Measurements from ENCODE around the gene NUP43.
"Not testable (repeated sequence)": the region's sequence is repeated elsewhere in the genome, so short reads cannot be mapped to it uniquely, and the experiment has no call there.

Gene NUP43

DNA sequence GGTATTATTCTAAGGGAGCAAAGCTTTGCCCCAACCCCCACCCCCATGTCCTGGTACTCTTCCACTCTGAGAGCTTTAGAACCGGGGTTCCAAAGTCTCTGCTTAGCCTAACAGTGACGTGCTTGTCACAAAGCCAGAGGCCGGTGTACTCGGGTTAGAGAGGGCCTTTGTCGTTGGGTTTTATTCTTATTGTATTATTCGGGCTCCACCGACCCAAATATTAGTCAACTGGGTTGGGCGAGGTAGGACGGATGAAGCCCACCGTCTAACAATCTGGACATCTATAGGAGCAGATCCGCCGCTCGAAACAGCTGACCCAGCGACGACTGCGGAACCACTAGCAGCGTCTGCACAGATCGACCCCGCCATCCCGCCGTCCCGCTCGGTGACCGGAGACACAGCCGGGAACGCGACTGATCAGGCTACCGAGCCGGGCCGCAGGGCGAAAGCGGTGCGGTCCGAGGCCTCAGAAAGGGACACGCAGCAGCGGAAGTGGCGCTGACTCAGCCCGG, 2.8 kb upstream of the NUP43 start:
- DNase-seq (ENCODE audit: low spot score): not testable (repeated sequence)

DNA sequence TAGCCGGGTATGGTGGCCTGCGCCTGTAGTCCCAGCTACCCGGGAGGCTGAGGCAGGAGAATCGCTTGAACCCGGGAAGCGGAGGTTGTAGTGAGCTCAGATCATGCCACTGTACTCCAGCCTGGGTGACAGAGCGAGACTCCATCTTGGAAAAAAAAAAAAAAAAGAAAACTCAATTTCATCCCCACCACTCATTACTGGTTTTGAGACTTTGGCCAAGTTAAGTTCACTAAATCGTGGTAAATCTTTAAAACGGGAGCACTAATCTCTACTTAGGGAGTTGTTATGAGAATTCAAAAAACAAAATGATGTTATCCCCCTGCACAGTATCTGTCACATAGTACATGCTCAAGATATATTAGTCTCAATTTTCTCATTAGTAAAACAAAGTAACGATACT, 1.1 kb downstream of the NUP43 start:
- DNase-seq (ENCODE audit: low spot score): not testable (repeated sequence)

DNA sequence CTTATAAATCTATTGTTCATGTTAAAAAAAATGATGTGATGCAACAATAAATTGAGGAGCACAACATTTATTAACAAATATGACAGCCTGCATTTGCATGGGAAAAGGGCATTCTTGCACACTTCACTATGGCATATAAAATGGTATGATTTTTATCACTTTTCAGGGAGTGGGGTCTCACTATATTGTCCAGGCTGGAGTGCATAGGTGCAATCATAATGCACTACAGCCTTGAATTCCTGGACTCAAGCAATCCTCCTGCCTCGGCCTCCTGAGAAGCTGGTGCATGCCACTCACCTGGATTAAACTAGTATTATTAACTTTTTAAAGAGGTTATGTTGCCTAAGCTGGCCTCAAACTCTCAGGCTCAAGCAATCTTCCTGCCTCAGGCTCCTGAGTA, 11.4 kb downstream of the NUP43 start:
- no peak for DNase-seq (ENCODE audit: low spot score)

DNA sequence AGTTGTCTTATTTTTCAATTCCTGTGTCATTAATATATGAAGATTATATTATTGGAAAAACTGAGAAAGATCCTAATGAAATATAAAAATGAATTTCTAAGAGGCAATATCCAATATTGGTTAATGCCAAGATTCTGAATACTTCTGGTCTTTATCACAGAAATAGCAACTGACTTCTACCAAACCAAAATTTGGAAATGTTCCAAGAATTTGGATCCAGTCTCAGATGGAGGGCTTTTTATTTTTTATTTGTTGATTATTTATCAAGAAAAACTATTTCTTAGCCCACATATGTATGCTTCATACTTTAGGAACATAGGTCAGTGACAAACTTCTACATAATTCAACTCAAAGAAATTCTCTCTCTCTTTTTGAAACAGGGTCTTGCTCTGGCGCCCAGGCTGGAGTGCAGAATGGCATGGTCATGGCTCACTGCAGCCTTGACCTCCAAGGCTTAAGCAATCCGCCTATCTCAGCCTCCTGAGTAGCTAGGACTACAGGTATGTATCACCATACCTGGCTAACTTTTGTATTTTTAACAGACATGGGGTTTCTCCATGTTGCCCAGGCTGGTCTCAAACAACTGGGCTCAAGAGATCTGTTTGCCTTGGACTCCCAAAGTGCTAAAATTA, 13.1 kb downstream of the NUP43 start:
- DNase-seq (ENCODE audit: low spot score): no peak

DNA sequence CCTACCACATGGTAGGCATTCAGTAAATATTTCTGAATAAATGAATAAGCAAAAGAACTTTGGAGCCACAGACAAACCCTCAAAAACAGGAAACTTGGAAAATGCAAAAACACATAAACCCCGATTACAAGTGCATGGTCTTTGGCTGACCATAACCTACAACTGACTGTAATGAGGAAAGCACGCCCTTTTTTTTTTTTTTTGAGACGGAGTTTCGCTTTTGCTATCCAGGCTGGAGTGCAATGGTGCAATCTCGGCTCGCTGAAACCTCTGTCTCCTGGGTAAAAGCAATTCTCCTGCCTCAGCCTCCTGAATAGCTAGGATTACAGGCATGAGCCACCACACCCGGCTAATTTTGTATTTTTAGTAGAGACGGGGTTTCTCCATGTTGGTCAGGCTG, 16.5 kb downstream of the NUP43 start:
- DNase-seq (ENCODE audit: low spot score): no peak

DNA sequence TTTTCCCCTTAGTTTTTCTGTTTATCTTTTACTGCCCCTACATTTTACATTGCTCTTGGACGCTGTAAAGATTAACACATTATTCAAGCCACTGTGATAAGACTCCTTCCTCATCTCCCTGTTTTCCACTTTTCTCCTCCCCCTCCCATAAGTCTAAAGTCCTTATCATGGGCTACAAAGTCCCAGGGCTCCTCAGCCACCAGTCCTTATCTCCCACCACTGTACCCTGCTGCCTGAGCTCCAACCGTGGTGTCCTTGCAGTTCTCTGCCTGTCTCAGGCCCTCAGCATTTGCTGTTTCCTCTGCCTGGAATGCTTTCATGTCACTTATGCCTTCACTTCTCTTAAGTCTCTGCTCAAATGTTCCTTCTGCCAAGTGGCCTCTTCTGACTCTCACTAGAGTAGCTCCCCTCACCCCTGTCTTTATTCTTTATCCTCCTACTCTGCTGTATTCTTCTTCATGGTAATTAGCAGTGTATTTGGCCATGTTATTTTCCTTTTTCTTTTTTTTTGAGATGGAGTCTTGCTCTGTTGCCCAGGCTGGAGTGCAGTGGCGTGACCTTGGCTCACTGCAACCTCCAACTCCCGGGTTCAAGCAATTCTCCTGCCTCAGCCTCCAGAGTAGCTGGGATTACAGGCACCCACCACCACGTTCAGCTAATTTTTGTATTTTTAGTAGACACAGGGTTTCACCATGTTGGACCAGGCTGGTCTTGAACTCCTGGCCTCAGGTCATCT, 17.7 kb downstream of the NUP43 start:
- DNase-seq (ENCODE audit: low spot score): no peak

DNA sequence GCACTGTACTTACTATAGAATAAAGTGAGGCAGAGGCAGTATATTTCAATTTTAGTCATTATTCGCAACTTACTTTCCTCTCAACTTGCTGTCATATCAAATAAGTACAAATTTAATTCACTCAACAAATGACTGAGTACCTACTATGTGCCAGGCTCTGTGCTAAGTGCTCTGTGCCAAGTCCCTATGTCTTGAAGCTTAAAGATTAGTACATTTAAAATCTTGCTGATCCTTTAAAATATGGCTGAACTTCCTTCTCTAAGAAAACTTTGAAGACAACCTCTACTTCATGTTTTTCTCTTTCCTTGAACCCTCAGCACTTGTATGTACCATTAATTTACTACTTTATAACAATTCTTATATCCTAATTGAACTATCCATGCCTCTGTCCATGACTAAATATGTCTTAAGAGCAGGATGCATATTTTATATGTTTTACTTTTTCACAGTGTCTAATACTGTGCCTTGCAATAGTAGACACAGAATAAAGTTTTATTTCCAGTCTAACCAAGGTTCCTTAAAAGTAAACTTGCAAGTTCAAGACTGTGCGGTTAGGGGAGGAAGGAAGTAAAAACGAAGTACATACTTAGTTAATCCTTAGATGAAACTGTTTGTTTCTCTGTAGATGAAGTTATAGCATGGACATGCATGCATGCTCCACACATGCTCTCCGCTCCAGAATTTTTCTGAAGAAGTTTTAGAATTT, 18.4 kb downstream of the NUP43 start:
- no peak for DNase-seq (ENCODE audit: low spot score)

DNA sequence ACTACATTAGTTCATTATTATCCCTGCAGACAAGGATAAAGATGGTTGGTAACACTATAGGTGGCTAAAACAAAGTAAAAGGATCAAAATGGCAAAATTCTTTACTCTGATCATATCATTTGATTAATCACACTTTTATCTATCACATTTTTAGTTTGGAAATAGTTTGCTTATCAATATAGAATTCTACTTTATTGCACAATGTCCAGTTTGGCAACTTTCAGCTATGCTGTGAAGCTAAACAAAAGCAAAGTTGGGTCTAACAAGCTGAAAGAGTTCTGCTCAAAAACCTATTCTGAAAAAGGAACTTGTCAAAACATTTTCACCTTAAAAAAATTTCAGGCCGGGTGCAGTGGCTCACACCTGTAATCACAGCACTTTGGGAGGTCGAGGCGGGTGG, 20.5 kb downstream of the NUP43 start:
- no peak for DNase-seq (ENCODE audit: low spot score)

DNA sequence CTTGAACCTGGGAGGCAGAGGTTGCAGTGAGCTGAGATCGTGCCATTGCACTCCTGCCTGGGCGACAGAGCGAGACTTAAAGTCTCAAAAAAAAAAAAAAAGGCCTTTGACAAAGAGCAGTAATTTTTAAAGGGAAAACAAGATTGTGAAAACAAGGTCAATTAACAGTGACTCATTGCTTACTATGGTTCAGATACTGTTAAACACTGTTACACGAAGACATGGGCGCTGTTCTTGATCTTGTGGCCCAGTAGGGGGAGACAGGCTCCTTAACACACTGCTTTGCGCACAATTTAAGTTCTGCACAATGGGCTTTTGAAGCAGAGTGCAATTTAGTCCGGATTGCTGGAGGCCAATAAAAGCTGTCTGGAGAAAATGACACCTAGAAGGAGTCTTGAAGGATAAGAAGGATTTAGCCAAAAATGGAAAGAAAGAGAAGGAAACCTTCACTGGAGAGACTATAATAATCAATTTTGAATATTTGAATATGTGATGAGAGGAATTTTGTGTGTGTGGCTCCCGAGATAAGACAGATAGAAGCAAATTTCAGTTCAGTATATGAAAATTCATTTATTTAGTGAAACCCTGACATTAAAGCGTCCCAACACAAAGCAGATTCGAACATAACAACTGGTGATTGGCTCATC, 22.4 kb downstream of the NUP43 start:
- peak; percentile 82 for DNase-seq (ENCODE audit: low spot score)

DNA sequence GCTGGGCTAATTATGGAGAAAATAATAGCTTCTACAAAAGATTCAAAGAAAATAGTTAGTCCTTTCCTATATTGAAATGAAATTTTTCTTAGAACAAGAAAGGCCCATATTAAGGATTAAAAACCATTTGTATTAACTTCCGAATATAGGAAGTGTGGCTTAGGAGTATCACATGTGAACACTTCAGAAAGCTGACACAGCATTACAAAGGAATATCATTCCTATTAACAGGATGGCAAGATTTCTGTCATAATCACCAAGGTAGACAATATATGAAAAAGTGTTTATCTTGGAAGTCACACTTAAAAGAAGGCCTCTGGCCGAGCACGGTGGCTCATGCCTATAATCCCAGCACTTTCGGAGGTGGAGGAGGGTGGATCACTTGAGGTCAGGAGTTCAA, 23.1 kb downstream of the NUP43 start:
- DNase-seq (ENCODE audit: low spot score): no peak

DNA sequence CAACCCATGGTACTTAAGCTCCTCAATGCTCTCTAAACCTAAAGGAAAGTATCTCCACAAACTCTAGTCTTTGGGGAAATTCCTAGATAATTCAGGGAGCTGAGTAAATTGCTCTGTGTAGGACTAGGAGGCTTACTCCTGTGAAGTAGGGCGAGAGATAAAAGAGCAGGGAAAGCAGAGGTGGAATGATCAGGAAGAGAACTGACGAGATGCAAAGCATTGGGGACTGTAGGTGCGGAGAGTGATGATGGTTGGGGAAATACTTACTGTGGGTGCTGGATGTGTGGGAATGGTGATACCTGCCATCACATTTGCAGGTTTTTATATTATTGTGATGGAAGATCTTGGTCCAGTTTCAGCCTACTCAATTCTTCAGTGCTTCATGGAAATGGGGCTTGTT, 26.8 kb downstream of the NUP43 start:
- no peak for DNase-seq (ENCODE audit: low spot score)

DNA sequence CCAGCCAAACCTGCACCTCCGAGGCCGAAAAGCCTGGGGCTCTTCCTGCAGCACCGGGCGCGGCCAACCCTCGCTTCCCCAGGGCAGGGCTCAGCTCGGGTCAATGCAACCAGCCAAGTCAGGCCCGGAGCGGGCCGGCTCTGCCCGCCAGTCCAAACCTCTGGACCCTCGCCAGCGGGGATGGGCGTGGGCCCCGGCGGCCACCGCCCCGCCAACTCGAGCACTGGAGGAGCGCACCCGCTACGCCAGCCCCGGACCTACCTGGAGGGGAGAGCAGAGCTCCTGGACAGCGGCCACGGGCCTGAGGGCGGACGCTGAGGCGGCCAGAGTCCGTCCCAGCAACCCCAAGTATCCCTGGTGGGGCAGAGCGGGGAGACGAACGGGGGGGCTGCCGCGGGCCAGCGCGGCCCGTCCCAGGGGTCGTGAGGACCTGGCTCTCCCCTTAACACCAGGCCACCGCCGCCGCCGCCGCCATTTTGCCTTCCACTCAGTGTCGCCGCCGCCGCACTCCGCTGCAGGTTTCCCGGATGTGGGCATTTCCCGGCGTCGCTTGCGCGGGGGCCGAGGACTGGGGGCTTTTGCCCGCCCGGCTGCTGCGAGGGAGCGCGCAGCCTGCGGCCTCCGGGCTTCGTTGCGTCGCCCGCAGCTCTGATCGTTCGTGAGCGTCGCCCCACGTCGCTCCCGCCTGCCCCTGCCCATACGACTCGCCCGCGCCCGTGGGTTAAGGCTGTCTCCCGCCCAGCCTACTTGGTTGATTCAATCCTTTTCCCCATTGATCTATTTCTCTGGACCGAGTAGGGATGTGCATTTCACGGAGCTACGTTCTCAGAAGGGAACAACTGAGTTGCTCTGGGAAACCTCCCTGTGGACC, 28.5 kb downstream of the NUP43 start, which contains the start of gene LATS1:
Gene LATS1 (minus strand): TSS at position 514 of the 871 bp plus-strand sequence. CDS start 15,975 bp downstream, outside the sequence.
- DNase-seq (ENCODE audit: low spot score): peak; percentile 95

DNA sequence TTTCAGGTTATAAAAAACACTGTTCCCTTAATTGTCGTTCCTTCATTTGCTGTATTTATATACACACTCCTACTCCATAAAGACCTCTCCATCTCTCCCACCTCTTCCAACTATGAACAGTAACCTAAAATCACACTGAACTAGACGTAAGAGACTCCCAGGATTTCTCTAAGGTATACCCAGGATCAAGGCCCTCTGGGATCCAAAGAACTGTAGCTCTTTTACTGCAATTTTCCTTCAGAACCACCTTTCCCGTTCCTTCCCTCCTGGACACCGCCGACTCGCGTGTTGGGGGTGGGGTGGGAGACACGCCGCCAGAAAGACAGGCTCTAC, 29.1 kb downstream of the NUP43 start:
- no peak for DNase-seq (ENCODE audit: low spot score)

DNA sequence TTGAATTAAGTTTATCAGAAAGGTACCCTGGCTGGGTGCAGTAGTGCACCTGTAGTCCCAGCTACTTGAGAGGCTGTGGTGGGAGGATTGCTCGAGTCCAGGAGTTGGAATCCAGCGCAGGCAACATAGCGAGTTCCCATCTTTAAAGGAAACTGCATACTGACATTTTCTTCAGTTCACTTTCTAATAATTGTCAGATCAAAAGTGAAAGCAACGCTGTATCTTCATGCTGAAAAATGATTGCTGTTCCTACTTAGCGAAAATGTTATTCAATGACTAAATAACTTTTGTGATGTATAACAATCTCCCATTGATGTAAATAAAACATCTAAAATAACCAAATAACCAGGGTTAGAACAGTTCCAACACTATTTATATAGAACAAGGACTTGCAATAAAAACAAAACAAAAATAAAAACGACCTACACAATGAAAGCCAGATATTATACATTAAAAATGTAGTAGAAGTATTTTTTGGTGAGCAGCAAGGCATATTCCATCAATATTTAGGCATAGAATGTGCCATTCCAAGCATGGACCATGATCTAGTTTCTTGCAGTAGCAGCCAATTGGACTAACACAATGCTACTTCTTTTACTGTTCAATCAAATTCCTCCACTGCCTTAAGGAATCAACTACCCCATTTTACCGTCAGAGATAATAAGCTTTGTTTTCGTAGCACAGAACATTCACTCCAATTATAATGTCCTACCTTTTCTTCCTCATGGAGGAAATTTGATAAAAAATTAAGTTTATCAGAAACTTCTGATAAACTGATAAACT, 30.0 kb downstream of the NUP43 start:
- DNase-seq (ENCODE audit: low spot score): peak; percentile 20

DNA sequence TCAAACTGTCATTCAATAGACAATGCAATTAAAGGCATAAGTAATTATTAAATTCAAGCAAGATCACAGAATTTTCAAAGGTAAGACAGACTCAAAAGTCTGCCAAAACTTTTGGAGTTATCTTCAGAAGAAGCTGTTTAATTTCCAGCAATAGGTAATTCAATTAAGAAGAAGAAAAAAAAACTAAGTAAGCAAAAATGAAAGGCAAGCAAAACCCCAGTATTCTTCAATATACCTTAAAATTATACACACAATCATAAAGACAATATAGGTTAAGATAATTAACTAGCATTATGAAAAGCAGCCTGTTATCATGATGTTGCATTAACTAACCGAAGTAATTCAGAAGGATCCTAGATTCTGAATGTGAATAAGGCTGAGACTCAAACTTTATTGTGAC, 31.9 kb downstream of the NUP43 start:
- no peak for DNase-seq (ENCODE audit: low spot score)

DNA sequence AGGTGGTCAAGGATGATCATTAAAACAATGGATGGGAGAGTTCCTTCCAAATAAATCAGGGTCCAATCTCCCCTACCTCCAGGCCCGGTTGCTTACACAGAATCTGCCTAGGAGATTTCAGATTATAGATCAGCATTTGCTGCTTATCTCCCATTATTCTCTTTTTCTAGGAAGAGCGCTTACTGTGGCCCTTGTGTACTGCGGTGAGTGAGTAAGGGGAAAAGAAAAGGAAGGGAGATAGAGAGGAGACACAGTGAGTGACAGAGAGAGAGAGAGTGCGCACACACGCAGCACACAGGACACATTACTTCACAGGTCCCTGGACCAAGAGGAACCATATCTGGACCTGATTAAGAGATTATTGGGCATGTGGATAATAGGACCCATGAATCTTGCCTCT, 34.6 kb downstream of the NUP43 start:
- no peak for DNase-seq (ENCODE audit: low spot score)

DNA sequence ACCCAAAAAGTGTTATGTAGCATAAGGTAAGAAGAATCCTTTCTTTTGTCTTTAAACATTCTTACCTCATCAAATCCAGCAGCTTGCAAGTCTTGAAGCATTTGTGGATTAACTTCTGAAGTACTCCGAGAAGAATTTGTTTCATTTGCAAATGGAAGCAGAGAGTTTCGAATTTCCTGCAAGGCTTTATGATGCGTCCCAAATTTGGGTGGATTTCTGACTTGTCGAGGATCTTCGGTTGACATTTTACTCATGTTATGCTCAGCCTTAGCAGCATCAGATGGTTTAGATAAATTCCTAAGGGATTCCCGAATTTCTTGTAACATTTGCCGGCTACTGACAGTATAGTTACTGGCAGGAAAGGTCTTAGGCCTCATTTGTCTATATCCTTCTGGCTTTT, 44.6 kb downstream of the NUP43 start:
- DNase-seq (ENCODE audit: low spot score): peak; percentile 17

DNA sequence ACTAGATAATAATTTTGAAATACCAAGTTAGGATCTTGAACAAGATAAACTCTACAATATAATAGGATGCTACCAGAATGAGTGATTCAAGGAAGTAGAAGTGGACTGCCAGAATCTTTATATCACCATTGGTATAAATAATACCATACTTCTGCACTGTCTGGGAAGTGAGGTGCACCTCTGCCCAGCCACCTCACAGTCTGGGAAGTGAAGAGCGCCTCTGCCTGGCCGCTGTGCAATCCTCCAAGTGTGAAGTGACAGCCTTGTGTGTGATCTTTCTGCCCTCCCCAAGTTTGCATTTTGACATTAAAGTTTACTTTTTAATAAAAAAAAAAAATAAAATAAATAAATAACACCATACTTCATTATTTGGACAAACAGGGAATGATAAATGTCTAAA, 47.2 kb downstream of the NUP43 start:
- no peak for DNase-seq (ENCODE audit: low spot score)

DNA sequence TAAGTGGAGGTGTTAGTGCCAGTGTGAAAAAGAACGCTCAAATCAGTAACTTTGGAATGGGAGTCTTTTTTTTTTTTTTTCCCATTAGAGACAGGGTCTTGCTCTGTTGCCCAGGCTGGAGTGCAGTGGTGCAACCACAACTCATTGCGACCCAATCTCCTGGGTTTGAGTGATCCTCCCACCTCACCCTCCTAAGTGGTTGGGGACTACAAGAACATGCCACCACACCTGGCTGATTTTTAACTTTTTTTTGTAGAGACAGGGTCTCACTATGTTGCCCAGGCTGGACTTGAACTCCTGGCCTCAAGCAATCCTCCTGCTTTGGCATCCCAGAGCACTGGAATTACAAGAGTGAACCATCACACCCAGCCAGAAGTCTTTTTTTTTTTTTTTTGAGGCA, 48.2 kb downstream of the NUP43 start:
- DNase-seq (ENCODE audit: low spot score): no peak

DNA sequence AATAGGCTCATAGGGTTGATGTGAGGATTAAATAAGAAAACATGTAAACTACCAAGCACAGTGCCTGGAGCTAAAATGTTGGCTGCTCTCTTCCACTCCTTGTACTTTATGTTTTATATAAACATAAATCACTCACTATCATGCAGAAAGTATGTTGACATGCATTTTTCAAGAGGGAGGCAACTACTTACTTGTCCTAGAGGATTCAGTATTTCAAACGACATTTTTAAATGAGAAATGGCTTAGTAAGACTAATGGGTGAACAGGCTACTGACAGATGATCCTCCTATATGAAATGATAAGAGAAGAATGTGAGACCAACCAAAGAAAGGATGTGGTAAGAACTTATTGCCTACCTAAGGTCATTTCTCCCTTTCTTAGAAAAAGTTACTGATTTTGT, 49.4 kb downstream of the NUP43 start:
- DNase-seq (ENCODE audit: low spot score): peak; percentile 17

DNA sequence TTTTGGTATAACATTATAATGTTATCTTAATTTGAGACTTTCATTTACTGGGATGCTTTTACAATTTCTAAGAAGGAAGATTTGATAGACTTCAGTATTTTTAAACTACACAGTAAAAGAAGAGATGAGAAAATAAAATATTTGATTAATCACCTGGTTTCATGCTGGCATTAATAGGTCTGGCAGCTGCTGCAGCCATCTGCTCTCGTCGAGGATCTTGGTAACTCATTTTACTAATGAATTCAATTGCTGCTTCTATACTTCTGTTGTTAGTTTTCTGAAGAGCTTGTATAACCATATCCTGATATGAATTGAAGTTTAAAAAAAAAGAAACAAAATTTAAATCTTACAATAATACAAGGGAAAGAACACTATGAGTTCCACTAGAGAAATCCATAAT, 51.4 kb downstream of the NUP43 start:
- DNase-seq (ENCODE audit: low spot score): no peak
